Activated CD4-positive, alpha-beta T cell treated with anti-CD3 and anti-CD28 coated beads, Interleukin-2, amount 10 ng/mL, durations not matched to agents 7 days and 5 days (primary cell): ENCODE measurements around the gene FTO. TPM values are rescaled to one million over a fixed set of nuclear protein-coding genes. Genes with fewer than 3 reads are reported as not detected.

Experiments
- CTCF ChIA-PET: fragments of 350-600 bp; sonication (Branson Sonifier 250); formaldehyde crosslinking; loops from one replicate; lab custom pipeline; 2021; ENCODE audit warnings: antibody characterized with exemption; lab: Charles Lee
- POLR2A ChIA-PET: fragments of 350-600 bp; sonication (Branson Sonifier 250); formaldehyde crosslinking; loops from one replicate; lab custom pipeline; 2021; ENCODE audit warnings: antibody characterized with exemption; lab: Charles Lee
- DNase-seq: peaks from one replicate; pipeline ENCODE4 v3.0.0-alpha.2; 2020
- H3K27ac Mint-ChIP-seq: one replicate; pipeline ENCODE4 v1.8.0; 2021; ENCODE audit warnings: mild to moderate bottlenecking, moderate library complexity, mixed read lengths
- H3K27me3 Mint-ChIP-seq: one replicate; pipeline ENCODE4 v1.8.0; 2021; ENCODE audit warnings: mixed read lengths
- H3K36me3 Mint-ChIP-seq: one replicate; pipeline ENCODE4 v1.8.0; 2021; ENCODE audit warnings: low read depth, mixed read lengths
- H3K4me1 Mint-ChIP-seq: one replicate; pipeline ENCODE4 v1.8.0; 2021; ENCODE audit warnings: mixed read lengths
- H3K4me3 Mint-ChIP-seq: one replicate; pipeline ENCODE4 v1.8.0; 2021; ENCODE audit warnings: mild to moderate bottlenecking, moderate library complexity, mixed read lengths
- H3K9me3 Mint-ChIP-seq: one replicate; pipeline ENCODE4 v1.8.0; 2021; ENCODE audit warnings: mixed read lengths
- total RNA-seq, 2 experiments: library from RNA; stranded (reverse); gene quantifications; one replicate each; pipeline ENCODE4 v1.2.3, GENCODE V29; 2021

Gene FTO
- total RNA-seq, 2 experiments from 2014 or later = 44.2 to 44.3 TPM

DNA sequence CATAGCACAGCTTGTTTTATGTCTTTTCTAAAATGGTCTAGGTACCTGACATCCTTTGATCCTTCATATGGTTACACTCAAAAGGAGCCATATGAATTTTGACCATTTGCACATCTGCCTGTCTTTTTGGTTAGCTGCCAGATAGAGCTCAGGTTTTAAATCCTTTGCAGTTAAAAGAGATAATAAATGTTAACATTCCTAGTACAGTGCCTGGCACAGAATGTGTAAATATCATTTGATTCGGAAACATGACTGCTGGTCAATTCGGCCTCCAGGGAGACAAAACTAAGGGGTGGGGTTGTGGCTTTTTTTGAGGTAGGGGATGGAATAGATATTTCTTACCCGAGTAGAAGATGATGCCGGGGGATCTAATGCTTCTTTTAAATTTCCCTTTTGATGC is 64.2 kb downstream of the FTO start:
- no peak for DNase-seq
- Mint-ChIP-seq H3K4me1 (peaks cover 15% of the 10 kb centered on the region), H3K4me3 (no peak overlapping the region), H3K9me3 (no peaks in the 10 kb centered on the region), H3K27me3 (no peaks in the 10 kb centered on the region), H3K27ac (no peak overlapping the region), H3K36me3 (peaks cover 2% of the 10 kb centered on the region)
- POLR2A ChIA-PET = no interaction called here
- CTCF ChIA-PET = interaction anchor here (1.2 to 1.5 kb wide), 2 partner anchors 8 to 67 kb away, joined by 3 to 6 read pairs; no protein-coding TSS in a partner anchor

GRCh38 chr16:53768593-53768992 is 64.6 kb downstream of the FTO start:
- H3K36me3 Mint-ChIP-seq = peaks cover 2% of the 10 kb centered on the region
- no peak overlapping the region for H3K4me3 Mint-ChIP-seq
- POLR2A ChIA-PET = no interaction called here
- no peaks in the 10 kb centered on the region for H3K27me3 Mint-ChIP-seq
- CTCF ChIA-PET = interaction anchor here (1.2 to 1.5 kb wide), 2 partner anchors 9 to 68 kb away, joined by 3 to 6 read pairs; no protein-coding TSS in a partner anchor
- no peak for DNase-seq
- peaks cover 15% of the 10 kb centered on the region for H3K4me1 Mint-ChIP-seq
- H3K27ac Mint-ChIP-seq = no peak overlapping the region
- H3K9me3 Mint-ChIP-seq = no peaks in the 10 kb centered on the region

GRCh38 chr16:53769185-53769584 is 65.2 kb downstream of the FTO start:
- CTCF ChIA-PET = interaction anchor here (1.5 kb wide), 1 partner anchor 9 kb away, joined by 6 read pairs; no protein-coding TSS in a partner anchor
- H3K4me1 Mint-ChIP-seq = peaks cover 13% of the 10 kb centered on the region
- POLR2A ChIA-PET = no interaction called here
- H3K4me3 Mint-ChIP-seq = no peak overlapping the region
- H3K36me3 Mint-ChIP-seq = no peaks in the 10 kb centered on the region
- H3K27me3 Mint-ChIP-seq = no peaks in the 10 kb centered on the region
- DNase-seq = no peak
- H3K9me3 Mint-ChIP-seq = no peaks in the 10 kb centered on the region
- no peak overlapping the region for H3K27ac Mint-ChIP-seq

GRCh38 chr16:53769787-53770186 is 65.8 kb downstream of the FTO start:
- no peaks in the 10 kb centered on the region for H3K36me3 Mint-ChIP-seq
- H3K4me3 Mint-ChIP-seq = no peak overlapping the region
- no peaks in the 10 kb centered on the region for H3K27me3 Mint-ChIP-seq
- no peak overlapping the region for H3K27ac Mint-ChIP-seq
- DNase-seq = no peak
- ChIA-PET POLR2A (no interaction called here), CTCF (no interaction called here)
- no peaks in the 10 kb centered on the region for H3K9me3 Mint-ChIP-seq
- H3K4me1 Mint-ChIP-seq = peaks cover 13% of the 10 kb centered on the region

GRCh38 chr16:53770641-53771040 is 66.7 kb downstream of the FTO start:
- ChIA-PET CTCF (no interaction called here), POLR2A (no interaction called here)
- Mint-ChIP-seq H3K9me3 (no peaks in the 10 kb centered on the region), H3K4me3 (no peak overlapping the region), H3K27ac (no peak overlapping the region), H3K36me3 (no peaks in the 10 kb centered on the region), H3K27me3 (no peaks in the 10 kb centered on the region), H3K4me1 (peaks cover 13% of the 10 kb centered on the region)
- no peak for DNase-seq

DNA sequence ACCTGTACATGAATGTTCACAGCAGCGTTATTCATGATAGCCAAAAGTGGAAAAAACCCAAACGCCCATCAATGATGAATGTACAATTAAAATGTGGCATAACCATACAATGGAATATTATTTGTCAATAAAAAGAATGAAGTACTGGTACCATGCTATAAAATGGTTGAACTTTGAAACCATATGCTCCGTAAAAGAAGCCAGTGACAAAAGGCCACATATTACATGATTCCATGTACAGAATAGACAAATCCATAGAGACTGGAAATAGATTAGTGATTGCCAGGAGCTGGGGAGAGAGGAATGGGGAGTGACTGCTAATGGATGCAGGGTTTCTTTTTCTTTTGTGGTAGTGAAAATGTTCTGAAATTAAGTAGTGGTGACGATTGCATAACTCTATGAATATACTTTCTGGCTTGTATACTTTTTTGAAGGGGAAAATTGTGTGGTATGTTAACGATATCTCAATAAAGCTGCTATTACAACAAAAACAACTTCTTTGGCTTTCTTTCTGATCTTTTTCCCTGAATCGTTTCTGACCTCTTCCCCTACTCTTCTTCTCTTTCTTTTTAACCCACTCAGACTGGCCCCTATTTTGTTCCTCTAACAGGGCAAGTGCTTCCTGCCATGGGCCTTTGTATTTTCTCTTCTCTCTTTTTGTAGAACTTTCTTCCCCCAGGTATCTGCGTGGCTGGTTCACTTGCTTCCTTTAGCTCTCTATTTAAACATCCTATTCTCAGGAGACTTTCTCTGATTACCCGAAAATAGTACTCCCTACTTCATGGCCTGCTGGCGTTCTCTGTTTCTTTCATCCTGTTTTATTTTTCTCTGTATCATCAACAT is 67.9 kb downstream of the FTO start:
- ChIA-PET CTCF (interaction anchor here (1.2 kb wide), 1 partner anchor 116 kb away, joined by 3 read pairs; no protein-coding TSS in a partner anchor), POLR2A (interaction anchor here (0.6 kb wide), 1 partner anchor 65 kb away, joined by 4 read pairs; no protein-coding TSS in a partner anchor)

DNA sequence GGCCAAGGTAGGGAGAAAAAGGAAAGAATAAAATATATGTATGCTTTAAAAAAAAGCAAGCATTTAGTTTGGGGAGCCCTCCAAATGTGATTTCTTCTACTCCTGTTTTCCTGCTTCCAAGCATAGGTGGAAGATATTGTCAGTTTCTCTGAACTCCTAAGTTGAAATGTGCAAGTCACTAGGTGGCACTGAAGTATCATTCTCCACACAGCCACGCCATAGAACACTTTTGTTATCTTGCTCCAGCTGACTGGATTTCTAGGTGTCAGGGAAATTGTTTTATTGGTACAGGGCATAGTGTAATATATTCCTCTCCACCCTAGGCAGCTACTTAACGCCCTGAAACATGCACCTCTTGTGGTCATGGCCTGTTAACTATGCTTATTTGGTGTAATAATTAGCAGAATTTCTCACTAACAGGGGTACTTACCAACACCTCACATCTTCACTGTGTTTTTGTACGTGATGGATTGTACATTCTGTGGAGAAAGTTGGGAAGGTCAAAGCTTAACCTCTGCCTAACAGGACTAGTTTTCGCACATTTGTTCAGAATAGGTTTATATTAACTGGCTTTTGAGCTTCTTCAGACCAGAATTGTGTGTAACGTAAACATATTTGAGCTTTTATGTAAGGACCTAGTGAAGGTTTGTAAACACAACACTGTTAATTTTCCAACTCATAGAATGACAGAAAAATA is 69.3 kb downstream of the FTO start:
- CTCF ChIA-PET = interaction anchor here (0.6 to 1.3 kb wide), 8 partner anchors 9 to 457 kb away, joined by 3 to 4 read pairs (median 3); no protein-coding TSS in a partner anchor
- POLR2A ChIA-PET = no interaction called here
- Mint-ChIP-seq H3K9me3 (no peaks in the 10 kb centered on the region), H3K36me3 (no peaks in the 10 kb centered on the region), H3K27me3 (no peaks in the 10 kb centered on the region), H3K4me3 (no peak overlapping the region), H3K27ac (no peak overlapping the region), H3K4me1 (peaks cover 10% of the 10 kb centered on the region)
- peak; percentile 14 for DNase-seq

More for the DNA sequence above, 67.9 kb downstream of the FTO start:
- H3K4me3 Mint-ChIP-seq = no peak overlapping the region
- H3K36me3 Mint-ChIP-seq = no peaks in the 10 kb centered on the region
- DNase-seq = no peak
- peaks cover 13% of the 10 kb centered on the region for H3K4me1 Mint-ChIP-seq
- H3K27me3 Mint-ChIP-seq = no peaks in the 10 kb centered on the region
- no peak overlapping the region for H3K27ac Mint-ChIP-seq
- H3K9me3 Mint-ChIP-seq = no peaks in the 10 kb centered on the region

DNA sequence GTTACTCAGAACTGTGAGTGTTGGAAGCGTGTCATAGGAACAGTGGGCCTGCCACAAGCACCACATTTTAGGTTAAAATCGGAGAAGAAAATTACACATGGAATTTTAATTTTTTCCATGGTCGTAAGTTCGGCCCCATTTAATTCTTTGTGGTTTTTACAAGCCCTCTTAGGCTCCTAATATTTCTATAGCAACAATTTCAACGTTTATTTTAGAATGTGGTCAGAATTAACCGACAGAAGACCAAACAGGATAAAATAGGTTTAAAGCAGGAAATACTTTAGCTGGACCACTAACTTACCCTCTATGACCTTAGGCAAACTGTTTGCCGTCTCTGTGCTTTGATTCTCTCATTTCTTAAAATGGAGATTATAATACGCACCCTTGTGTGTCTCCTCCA is 69.9 kb downstream of the FTO start:
- DNase-seq = no peak
- H3K4me1 Mint-ChIP-seq = peaks cover 4% of the 10 kb centered on the region
- no peaks in the 10 kb centered on the region for H3K9me3 Mint-ChIP-seq
- H3K4me3 Mint-ChIP-seq = no peak overlapping the region
- no peaks in the 10 kb centered on the region for H3K27me3 Mint-ChIP-seq
- H3K27ac Mint-ChIP-seq = no peak overlapping the region
- POLR2A ChIA-PET = no interaction called here
- no peaks in the 10 kb centered on the region for H3K36me3 Mint-ChIP-seq
- CTCF ChIA-PET = interaction anchor here (0.7 to 1.3 kb wide), 5 partner anchors 9 to 116 kb away, joined by 3 to 4 read pairs (median 3); no protein-coding TSS in a partner anchor

- H3K4me1 Mint-ChIP-seq = no peaks in the 10 kb centered on the region
- no peak overlapping the region for H3K27ac Mint-ChIP-seq
- H3K4me3 Mint-ChIP-seq = no peak overlapping the region
- ChIA-PET CTCF (no interaction called here), POLR2A (no interaction called here)
- H3K9me3 Mint-ChIP-seq = no peaks in the 10 kb centered on the region
- H3K36me3 Mint-ChIP-seq = no peaks in the 10 kb centered on the region
- DNase-seq = no peak
- H3K27me3 Mint-ChIP-seq = no peaks in the 10 kb centered on the region
Observed at GRCh38 chr16:53775106-53775820, 71.3 kb downstream of the FTO start.

DNA sequence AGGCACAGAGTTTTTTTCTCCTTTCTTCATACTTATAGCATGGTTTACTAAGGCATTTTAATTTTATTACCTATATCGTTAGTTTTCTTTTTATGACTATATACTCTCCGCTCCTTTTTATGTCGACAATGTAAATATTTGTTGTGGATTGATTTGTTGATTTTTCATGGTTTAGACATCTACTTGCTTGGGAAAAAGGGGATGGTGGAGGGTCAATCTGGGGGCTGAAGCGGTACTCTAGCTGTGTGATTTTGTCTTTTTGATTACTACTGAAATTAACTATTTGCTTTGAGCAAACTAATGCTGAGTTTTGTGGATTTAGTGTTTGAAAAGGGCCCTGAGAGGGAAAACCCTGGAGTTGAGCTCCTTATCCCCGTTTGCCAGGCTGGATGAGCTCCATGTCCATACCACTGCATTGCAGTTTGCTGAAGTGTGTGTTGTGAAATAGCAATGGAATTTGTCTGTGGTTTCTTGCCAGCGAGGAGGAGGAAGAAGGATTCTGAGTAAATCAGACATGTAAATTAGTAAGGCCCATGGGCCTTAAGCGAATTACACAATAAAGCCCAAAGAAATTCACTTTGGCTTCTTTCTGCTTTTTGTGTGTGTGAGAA is 72.0 kb downstream of the FTO start:
- POLR2A ChIA-PET = no interaction called here
- CTCF ChIA-PET = no interaction called here
- H3K4me3 Mint-ChIP-seq = no peak overlapping the region
- no peaks in the 10 kb centered on the region for H3K4me1 Mint-ChIP-seq
- no peaks in the 10 kb centered on the region for H3K9me3 Mint-ChIP-seq
- no peaks in the 10 kb centered on the region for H3K36me3 Mint-ChIP-seq
- no peak overlapping the region for H3K27ac Mint-ChIP-seq
- no peaks in the 10 kb centered on the region for H3K27me3 Mint-ChIP-seq
- DNase-seq = no peak

DNA sequence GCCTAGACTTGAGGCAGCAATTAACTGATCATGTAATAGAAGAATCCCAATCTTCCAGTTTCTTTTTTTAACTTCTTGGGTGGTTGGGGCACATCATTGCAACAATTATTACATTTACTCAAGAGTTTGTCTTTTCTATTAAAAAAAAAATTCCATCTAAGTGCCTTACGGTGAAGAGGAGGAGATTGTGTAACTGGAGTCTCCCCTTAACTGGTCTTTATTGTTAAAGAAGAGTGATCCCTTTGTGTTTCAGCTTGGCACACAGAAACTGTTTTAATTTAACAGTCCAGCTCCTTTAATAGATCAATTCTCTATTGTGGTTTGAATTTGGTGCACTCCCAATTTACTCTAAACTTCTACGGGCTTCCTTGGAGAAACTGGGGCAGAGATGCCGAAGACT is 75.2 kb downstream of the FTO start:
- POLR2A ChIA-PET = no interaction called here
- DNase-seq = no peak
- peaks cover 2% of the 10 kb centered on the region for H3K9me3 Mint-ChIP-seq

GRCh38 chr16:53780051-53780450 is 76.1 kb downstream of the FTO start:
- ChIA-PET CTCF (interaction anchor here (0.6 kb wide), 1 partner anchor 68 kb away, joined by 3 read pairs; no protein-coding TSS in a partner anchor), POLR2A (no interaction called here)
- H3K4me3 Mint-ChIP-seq = no peak overlapping the region
- H3K9me3 Mint-ChIP-seq = peaks cover 2% of the 10 kb centered on the region
- H3K36me3 Mint-ChIP-seq = peaks cover 1% of the 10 kb centered on the region
- H3K27ac Mint-ChIP-seq = no peak overlapping the region
- no peaks in the 10 kb centered on the region for H3K27me3 Mint-ChIP-seq
- H3K4me1 Mint-ChIP-seq = no peaks in the 10 kb centered on the region
- DNase-seq = no peak

More for the DNA sequence above, 75.2 kb downstream of the FTO start:
- Mint-ChIP-seq H3K27me3 (no peaks in the 10 kb centered on the region), H3K4me1 (no peaks in the 10 kb centered on the region), H3K36me3 (peaks cover 1% of the 10 kb centered on the region), H3K4me3 (no peak overlapping the region), H3K27ac (no peak overlapping the region)
- CTCF ChIA-PET = no interaction called here
